SK-N-MC (cell line): Measurements from ENCODE around the gene TMEM163.

Experiments used
- EZH2 ChIP-seq: fragments of 200-600 bp; sonication (generic); IDR thresholded peaks from one replicate; pipeline ENCODE4 v1.6.1; 2017; ENCODE audit warnings: antibody characterized with exemption
- POLR2AphosphoS5 ChIP-seq: IDR thresholded peaks from 2 replicates; pipeline ENCODE4 v1.6.1; 2012; ENCODE audit warnings: mild to moderate bottlenecking, low read depth, low read length, borderline replicate concordance

- TF ChIP-seq EZH2: no peak
- no peak for TF ChIP-seq POLR2AphosphoS5
These were observed 286.3 kb downstream of the TMEM163 start for GRCh38 chr2:134432435-134432883.
